Nephron (organoid): ENCODE measurements around the gene PRPS1L1.

Experiments used
- H3K27ac Mint-ChIP-seq, 3 experiments: 2 replicates each; pipeline ENCODE4 v1.8.0; 2020; ENCODE audit warnings: mixed read lengths in 3 of 3, mild to moderate bottlenecking in 2 of 3, moderate library complexity in 1 of 3
- H3K27me3 Mint-ChIP-seq: 2 replicates; pipeline ENCODE4 v1.8.0; 2021; ENCODE audit warnings: low read depth, mild to moderate bottlenecking, moderate library complexity, mixed read lengths
- H3K36me3 Mint-ChIP-seq: 2 replicates; pipeline ENCODE4 v1.8.0; 2020; ENCODE audit warnings: low read depth, mixed read lengths
- H3K4me1 Mint-ChIP-seq: 2 replicates; pipeline ENCODE4 v1.8.0; 2020; ENCODE audit warnings: mixed read lengths
- H3K4me3 Mint-ChIP-seq, 3 experiments: 2 replicates each; pipeline ENCODE4 v1.8.0; 2020; ENCODE audit warnings: mild to moderate bottlenecking in 3 of 3, mixed read lengths in 3 of 3, moderate library complexity in 2 of 3
- H3K9me3 Mint-ChIP-seq: 2 replicates; pipeline ENCODE4 v1.8.0; 2020; ENCODE audit warnings: mixed read lengths
- TF ChIP-seq, protein P1 (sequence below), 3 experiments: fragments of 200-600 bp; sonication (generic); IDR thresholded peaks; one replicate each; pipeline ENCODE4 v1.5.0; 2021; ENCODE audit warnings: antibody characterized with exemption in 3 of 3; ENCODE audit not compliant: unreplicated experiment in 3 of 3

The PRPS1L1 gene

DNA sequence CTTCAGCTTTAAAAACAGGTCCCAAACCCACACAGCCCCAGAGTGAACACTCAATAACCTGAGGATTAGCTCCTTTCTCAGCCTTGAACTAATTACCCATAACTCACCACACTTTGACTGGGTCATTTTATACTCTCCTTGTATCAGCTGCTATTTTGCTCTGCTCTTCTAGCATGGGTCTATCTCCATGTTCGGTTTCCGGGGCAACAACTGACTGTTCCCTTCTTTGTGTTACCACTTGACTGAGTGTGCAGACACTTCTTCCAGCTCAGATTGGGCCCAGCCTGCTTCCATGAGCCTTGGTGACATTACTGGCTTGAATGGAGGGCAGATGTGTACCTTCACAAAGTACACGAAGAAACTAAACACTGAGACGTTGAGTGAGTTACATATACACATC lies 31.5 kb upstream of the PRPS1L1 start:
- H3K27me3 Mint-ChIP-seq = no peaks in the 10 kb centered on the region
- TF ChIP-seq, protein P1, sequence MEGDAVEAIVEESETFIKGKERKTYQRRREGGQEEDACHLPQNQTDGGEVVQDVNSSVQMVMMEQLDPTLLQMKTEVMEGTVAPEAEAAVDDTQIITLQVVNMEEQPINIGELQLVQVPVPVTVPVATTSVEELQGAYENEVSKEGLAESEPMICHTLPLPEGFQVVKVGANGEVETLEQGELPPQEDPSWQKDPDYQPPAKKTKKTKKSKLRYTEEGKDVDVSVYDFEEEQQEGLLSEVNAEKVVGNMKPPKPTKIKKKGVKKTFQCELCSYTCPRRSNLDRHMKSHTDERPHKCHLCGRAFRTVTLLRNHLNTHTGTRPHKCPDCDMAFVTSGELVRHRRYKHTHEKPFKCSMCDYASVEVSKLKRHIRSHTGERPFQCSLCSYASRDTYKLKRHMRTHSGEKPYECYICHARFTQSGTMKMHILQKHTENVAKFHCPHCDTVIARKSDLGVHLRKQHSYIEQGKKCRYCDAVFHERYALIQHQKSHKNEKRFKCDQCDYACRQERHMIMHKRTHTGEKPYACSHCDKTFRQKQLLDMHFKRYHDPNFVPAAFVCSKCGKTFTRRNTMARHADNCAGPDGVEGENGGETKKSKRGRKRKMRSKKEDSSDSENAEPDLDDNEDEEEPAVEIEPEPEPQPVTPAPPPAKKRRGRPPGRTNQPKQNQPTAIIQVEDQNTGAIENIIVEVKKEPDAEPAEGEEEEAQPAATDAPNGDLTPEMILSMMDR (IDR thresholded peaks at IDR 0.05; ENCODE audit: unreplicated experiment in 3 of 3) = no peak
- H3K4me1 Mint-ChIP-seq = no peaks in the 10 kb centered on the region
- no peak overlapping the region for H3K27ac Mint-ChIP-seq
- H3K36me3 Mint-ChIP-seq = no peaks in the 10 kb centered on the region
- no peak overlapping the region for H3K4me3 Mint-ChIP-seq
- no peaks in the 10 kb centered on the region for H3K9me3 Mint-ChIP-seq

DNA sequence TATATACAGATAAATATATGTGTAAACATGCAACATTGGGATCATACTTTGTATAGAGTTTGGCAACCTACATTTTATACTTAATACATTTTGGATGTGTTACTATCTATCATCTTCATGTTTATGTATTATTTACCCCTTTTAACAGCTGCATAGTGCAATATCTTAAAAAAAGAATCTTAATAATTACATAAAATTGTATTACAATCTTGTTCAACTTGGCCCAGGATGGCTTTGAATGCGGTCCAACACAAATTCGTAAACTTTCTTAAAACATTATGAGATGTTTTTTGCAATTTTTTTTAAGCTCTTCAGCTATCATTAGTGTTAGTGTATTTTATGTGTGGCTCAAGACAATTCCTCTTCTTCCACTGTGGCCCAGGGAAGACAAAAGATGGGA lies 26.3 kb upstream of the PRPS1L1 start:
- Mint-ChIP-seq H3K27me3 (no peaks in the 10 kb centered on the region), H3K4me3 (no peak overlapping the region), H3K36me3 (no peaks in the 10 kb centered on the region), H3K9me3 (no peaks in the 10 kb centered on the region), H3K4me1 (no peaks in the 10 kb centered on the region), H3K27ac (no peak overlapping the region)
- TF ChIP-seq, protein P1 (IDR thresholded peaks at IDR 0.05; ENCODE audit: unreplicated experiment in 3 of 3) = no peak

DNA sequence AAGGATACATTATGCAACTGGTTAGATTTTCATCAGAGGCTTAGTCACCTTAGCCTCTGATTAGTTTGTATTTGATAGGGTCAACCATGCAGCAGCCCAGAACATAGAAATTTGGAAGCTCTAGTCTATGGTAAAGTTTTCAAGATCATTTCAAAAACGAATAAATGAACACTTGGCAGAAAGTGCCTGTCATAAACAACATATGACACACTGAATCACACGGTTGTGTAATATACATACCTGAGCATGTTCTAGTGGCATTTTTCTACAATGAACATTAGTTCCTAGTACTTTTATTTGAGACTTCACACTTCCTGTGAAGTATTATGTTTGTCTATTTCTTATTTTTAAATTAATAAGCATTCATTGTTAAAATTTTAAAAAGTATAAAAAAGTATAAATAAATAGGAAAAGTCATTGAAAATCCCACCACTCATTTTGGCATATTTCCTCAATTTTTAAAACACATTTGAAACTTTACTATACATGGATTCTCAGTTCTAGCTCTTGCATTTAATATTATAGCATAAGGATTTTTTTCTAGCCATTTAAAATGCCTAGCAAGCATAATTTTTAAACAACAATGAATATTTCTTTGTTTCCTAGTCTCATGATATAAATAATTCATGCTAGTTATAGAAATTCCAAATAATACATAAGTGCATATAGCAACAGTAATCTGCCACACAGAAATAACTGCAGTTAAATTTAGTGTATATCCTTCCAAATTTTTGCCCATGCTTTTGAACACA lies 25.7 kb upstream of the PRPS1L1 start:
- H3K4me3 Mint-ChIP-seq = no peak overlapping the region
- H3K4me1 Mint-ChIP-seq = no peaks in the 10 kb centered on the region
- TF ChIP-seq, protein P1 (IDR thresholded peaks at IDR 0.05; ENCODE audit: unreplicated experiment in 3 of 3) = no peak

DNA sequence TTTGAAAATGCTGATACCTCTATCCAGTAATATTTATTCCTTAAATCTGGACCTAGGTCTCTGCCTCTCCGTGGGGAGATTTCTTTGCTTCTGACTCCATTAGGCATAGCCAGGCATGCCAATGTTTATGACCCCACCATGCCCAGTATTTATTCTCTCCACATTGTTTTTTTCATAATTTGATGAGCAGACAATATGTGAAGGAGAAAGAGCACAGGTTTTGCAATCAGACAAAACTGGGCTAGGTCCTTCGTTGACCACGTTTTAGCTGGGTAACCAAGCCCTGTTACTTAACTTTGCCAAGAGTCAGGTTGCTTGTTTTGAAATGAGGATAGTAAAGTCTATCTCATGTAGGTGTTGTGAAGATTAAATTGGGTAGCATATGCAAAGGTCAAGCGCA lies 21.6 kb upstream of the PRPS1L1 start:
- H3K36me3 Mint-ChIP-seq = no peaks in the 10 kb centered on the region
- no peaks in the 10 kb centered on the region for H3K27me3 Mint-ChIP-seq
- peaks cover 10% of the 10 kb centered on the region for H3K4me1 Mint-ChIP-seq

More for the DNA sequence above, 25.7 kb upstream of the PRPS1L1 start:
- Mint-ChIP-seq H3K27ac (no peak overlapping the region), H3K27me3 (no peaks in the 10 kb centered on the region), H3K9me3 (no peaks in the 10 kb centered on the region), H3K36me3 (no peaks in the 10 kb centered on the region)

DNA sequence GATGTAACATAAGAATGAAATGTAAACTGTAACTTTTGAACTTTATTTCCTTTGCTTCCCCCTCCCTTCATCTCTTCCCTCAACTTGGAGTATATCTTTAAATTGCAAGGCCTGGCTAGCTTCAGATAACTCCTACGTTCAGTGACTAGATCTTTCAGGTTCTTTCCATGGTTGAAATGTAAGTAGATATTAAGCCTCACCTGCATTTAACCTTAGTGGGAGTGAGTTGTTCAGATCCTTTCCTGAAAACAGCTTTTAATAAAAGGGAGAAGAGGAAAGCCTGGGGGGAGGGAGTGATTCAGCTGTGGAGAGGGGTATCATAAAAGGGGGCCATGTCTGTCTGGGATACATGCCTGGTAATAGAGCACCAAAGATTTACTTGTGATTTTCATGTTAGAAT lies 19.0 kb upstream of the PRPS1L1 start:
- no peaks in the 10 kb centered on the region for H3K27me3 Mint-ChIP-seq
- H3K27ac Mint-ChIP-seq = peak overlapping the region in 2 of 3 experiments; percentile 41 to 75
- H3K4me1 Mint-ChIP-seq = peaks cover 11% of the 10 kb centered on the region
- no peak overlapping the region for H3K4me3 Mint-ChIP-seq
- H3K9me3 Mint-ChIP-seq = peaks cover 2% of the 10 kb centered on the region
- TF ChIP-seq, protein P1 (IDR thresholded peaks at IDR 0.05; ENCODE audit: unreplicated experiment in 3 of 3) = no peak
- peaks cover 3% of the 10 kb centered on the region for H3K36me3 Mint-ChIP-seq

More for the DNA sequence above, 21.6 kb upstream of the PRPS1L1 start:
- Mint-ChIP-seq H3K9me3 (no peaks in the 10 kb centered on the region), H3K4me3 (no peak overlapping the region), H3K27ac (no peak overlapping the region)
- TF ChIP-seq, protein P1 (IDR thresholded peaks at IDR 0.05; ENCODE audit: unreplicated experiment in 3 of 3) = no peak

DNA sequence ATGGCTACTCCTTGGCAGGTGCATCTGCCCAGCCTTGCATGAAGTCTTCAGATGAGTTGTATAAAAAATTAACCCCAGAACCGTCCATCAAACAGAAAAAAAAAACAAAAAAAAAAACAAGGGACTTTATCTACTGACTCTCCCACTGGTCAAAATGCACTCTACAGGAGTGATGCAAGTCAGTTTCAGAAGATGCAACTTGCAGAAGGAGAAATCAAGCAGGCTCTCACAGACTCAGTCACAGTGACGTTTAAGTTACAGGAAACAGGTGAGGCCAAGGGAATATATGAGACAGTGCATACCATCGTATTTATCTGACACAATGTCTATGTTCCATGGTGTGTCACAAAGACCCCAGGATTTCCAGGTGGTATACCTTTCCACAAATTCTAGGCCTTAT lies 17.5 kb upstream of the PRPS1L1 start:
- peaks cover 25% of the 10 kb centered on the region for H3K4me1 Mint-ChIP-seq

More for the DNA sequence above, 17.5 kb upstream of the PRPS1L1 start:
- Mint-ChIP-seq H3K36me3 (peaks cover 3% of the 10 kb centered on the region), H3K9me3 (peaks cover 2% of the 10 kb centered on the region), H3K27ac (peak overlapping the region in 1 of 3 experiments; percentile 14), H3K4me3 (no peak overlapping the region), H3K27me3 (no peaks in the 10 kb centered on the region)
- TF ChIP-seq, protein P1 (IDR thresholded peaks at IDR 0.05; ENCODE audit: unreplicated experiment in 3 of 3) = no peak
